Mammary microvascular endothelial cell (primary cell): ENCODE data around the gene NPIPB5. TPM values are rescaled to one million over a fixed set of nuclear protein-coding genes. Genes with fewer than 3 reads are reported as not detected.

ENCODE experiments used
- total RNA-seq: library from RNA; depleted of rRNA; stranded (reverse); fragments of >200 nt; gene quantifications from 2 replicates; pipeline ENCODE4 v1.2.3, GENCODE V29; 2015

The NPIPB5 gene
- 9.4 and 11.8 TPM in 2 replicates for total RNA-seq

GRCh38 chr16:22510591-22510990 lies at the start of gene NPIPB5:
NPIPB5 (plus strand) TSS chr16:22510891; CDS start chr16:22513802, 2,911 bp downstream.

Other genes with a start within 250 kb of the NPIPB5 start
- 29.3 and 40.8 TPM in 2 replicates for gene POLR3E, start 213.5 kb upstream of the NPIPB5 start, total RNA-seq
- 36.3 and 45.1 TPM in 2 replicates for gene CDR2, start 136.3 kb upstream of the NPIPB5 start, total RNA-seq